GM10847 (cell line): ENCODE measurements around the gene OCLN.

Experiments used
- POLR2A ChIP-seq: IDR thresholded peaks from 2 replicates; pipeline ENCODE4 v1.6.1; 2011; ENCODE audit not compliant: insufficient read length; ENCODE audit errors: extremely low read depth

OCLN gene

GRCh38 chr5:69491838-69492390 lies 676 bp upstream of the OCLN start:
- no peak for TF ChIP-seq POLR2A

- no peak for TF ChIP-seq POLR2A
Measured at GRCh38 chr5:69492923-69493395, 369 bp downstream of the OCLN start.

GRCh38 chr5:69493396-69494133 lies 975 bp downstream of the OCLN start:
- TF ChIP-seq POLR2A: no peak

- no peak for TF ChIP-seq POLR2A
Measured at GRCh38 chr5:69494452-69494851, 1.9 kb downstream of the OCLN start.

GRCh38 chr5:69497006-69497520 lies 4.5 kb downstream of the OCLN start:
- TF ChIP-seq POLR2A: no peak

- no peak for TF ChIP-seq POLR2A
Measured at GRCh38 chr5:69498384-69498783, 5.8 kb downstream of the OCLN start.

- no peak for TF ChIP-seq POLR2A
Measured at GRCh38 chr5:69502367-69502766, 9.8 kb downstream of the OCLN start.

- TF ChIP-seq POLR2A: no peak
Measured at GRCh38 chr5:69502767-69503488, 10.3 kb downstream of the OCLN start.

GRCh38 chr5:69504036-69504435 lies 11.4 kb downstream of the OCLN start:
- no peak for TF ChIP-seq POLR2A

- TF ChIP-seq POLR2A: no peak
Measured at GRCh38 chr5:69505306-69505705, 12.7 kb downstream of the OCLN start.

- TF ChIP-seq POLR2A: no peak
Measured at GRCh38 chr5:69509212-69509611, 16.6 kb downstream of the OCLN start.

GRCh38 chr5:69510694-69511093 lies 18.1 kb downstream of the OCLN start:
- no peak for TF ChIP-seq POLR2A

GRCh38 chr5:69512740-69513260 lies 20.2 kb downstream of the OCLN start:
- no peak for TF ChIP-seq POLR2A

GRCh38 chr5:69516769-69517168 lies 24.2 kb downstream of the OCLN start:
- no peak for TF ChIP-seq POLR2A

- TF ChIP-seq POLR2A: no peak
Measured at GRCh38 chr5:69517763-69518212, 25.2 kb downstream of the OCLN start.

GRCh38 chr5:69519285-69519684 lies 26.7 kb downstream of the OCLN start:
- TF ChIP-seq POLR2A: no peak
